Fibroblast of lung (primary cell): Measurements from ENCODE around the gene AGBL1.

Source experiments
- EZH2 ChIP-seq: IDR thresholded peaks from 2 replicates; pipeline ENCODE4 v1.5.1; 2012; ENCODE audit warnings: low read length, control low read depth, mild to moderate bottlenecking; ENCODE audit errors: missing control alignments
- TF ChIP-seq, protein P1 (sequence below), 2 donors: IDR thresholded peaks in 1 of 2; conservative IDR thresholded peaks in 1 of 2; 1 replicate in 1 of 2; 2 replicates in 1 of 2; pipeline ENCODE4 v1.5.1; 2011 to 2012; ENCODE audit warnings: low read length in 2 of 2, control low read depth in 1 of 2, inconsistent platforms in 1 of 2, low read depth in 1 of 2, mild to moderate bottlenecking in 1 of 2

DNA sequence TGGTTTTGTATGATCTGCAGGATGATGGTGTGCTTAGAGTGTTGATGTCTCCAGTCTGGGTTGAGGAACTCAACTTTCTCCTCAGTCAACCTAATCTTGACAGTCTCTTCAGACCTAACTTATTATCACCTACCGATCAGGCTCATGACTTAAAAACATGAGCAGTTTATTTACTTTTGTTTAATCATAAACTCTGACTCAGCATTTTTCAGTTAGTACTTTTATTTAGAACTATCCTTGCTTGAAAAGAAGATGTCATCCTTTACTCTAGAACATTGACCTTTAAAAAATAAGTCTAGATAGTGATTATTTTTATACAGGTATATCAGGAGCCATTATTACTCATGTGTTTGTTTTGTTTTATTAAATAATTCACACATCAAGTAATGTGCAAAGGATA lies 414.8 kb downstream of the AGBL1 start:
- TF ChIP-seq, protein P1, sequence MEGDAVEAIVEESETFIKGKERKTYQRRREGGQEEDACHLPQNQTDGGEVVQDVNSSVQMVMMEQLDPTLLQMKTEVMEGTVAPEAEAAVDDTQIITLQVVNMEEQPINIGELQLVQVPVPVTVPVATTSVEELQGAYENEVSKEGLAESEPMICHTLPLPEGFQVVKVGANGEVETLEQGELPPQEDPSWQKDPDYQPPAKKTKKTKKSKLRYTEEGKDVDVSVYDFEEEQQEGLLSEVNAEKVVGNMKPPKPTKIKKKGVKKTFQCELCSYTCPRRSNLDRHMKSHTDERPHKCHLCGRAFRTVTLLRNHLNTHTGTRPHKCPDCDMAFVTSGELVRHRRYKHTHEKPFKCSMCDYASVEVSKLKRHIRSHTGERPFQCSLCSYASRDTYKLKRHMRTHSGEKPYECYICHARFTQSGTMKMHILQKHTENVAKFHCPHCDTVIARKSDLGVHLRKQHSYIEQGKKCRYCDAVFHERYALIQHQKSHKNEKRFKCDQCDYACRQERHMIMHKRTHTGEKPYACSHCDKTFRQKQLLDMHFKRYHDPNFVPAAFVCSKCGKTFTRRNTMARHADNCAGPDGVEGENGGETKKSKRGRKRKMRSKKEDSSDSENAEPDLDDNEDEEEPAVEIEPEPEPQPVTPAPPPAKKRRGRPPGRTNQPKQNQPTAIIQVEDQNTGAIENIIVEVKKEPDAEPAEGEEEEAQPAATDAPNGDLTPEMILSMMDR (conservative IDR thresholded peaks at IDR 0.05 in 1 of 2, IDR thresholded peaks at IDR 0.05 in 1 of 2; ENCODE audit: low read depth in 1 of 2, low read length in 2 of 2) = no peak
- no peak for TF ChIP-seq EZH2
